Stimulated activated CD8-positive, alpha-beta memory T cell treated with anti-CD3 and anti-CD28 coated beads, Interleukin-12 subunit alpha, Interleukin-12 subunit beta, amount 100 ng/mL, for 1 hour (primary cell): ENCODE measurements around the gene RPP40.
"Not testable (repeated sequence)": the region's sequence is repeated elsewhere in the genome, so short reads cannot be mapped to it uniquely, and the experiment has no call there.

Source experiments
- DNase-seq: peaks from one replicate; pipeline ENCODE4 v3.0.0-alpha.2; 2020; ENCODE audit warnings: low read depth

Gene RPP40, protein sequence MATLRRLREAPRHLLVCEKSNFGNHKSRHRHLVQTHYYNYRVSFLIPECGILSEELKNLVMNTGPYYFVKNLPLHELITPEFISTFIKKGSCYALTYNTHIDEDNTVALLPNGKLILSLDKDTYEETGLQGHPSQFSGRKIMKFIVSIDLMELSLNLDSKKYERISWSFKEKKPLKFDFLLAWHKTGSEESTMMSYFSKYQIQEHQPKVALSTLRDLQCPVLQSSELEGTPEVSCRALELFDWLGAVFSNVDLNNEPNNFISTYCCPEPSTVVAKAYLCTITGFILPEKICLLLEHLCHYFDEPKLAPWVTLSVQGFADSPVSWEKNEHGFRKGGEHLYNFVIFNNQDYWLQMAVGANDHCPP

DNA sequence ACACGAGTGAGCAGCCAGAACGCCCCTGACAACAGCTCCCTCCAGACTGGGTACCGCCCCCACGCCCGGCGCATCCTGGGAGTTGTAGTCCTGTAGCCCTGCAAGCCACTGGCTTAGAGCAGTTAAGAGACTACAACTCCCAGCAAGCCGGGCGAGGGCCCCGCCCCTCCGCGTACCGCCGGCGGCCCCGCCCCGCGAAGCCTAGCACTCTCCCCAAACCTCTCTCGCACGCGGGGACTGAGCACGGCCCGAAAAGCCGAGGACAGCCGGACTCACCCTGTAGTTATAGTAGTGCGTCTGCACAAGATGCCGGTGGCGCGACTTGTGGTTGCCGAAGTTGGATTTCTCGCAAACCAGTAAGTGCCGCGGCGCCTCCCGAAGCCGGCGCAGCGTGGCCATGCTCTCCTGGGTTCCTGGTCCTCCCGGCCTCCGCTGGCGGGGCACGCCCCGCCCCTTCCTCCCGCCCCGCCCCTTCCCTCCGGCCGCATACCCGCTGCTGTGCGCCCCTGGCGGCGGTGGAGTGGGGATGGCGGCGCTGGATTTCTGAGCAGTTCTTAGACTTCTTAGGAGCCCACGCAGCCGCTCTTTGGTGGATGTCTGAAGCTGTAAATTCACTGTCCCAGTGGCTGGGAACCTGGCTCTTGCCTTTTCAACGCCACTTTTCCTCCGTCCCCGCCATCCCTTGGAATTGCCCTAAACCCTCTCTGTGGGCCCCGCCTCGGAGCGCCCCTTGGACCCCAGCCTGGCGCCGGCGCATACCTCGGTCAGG, at the start of gene RPP40:
Gene RPP40 (minus strand): TSS at position 434 of the 769 bp plus-strand sequence. CDS start 35 bp downstream, at position 399.
- peak; percentile 97 for DNase-seq

DNA sequence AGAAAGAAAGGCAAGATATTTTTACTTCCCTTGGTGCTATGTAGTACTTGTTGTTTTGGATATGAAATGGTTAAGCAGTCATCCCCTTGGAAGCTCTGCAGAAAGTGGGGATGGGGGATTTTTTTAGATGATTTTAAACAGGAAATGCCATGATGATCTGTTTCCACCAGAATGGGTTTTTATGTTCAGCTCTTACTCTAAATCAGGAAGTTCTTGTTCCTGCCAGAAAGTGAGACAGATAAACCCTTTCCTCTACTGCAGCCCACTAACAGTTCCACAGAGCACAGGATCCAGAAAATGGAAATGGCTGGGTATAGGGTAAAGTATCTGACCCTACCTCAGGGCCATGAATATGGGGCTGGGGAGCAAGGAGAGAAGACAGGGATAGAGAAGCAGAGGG, 49.2 kb upstream of the RPP40 start:
- DNase-seq = no peak

DNA sequence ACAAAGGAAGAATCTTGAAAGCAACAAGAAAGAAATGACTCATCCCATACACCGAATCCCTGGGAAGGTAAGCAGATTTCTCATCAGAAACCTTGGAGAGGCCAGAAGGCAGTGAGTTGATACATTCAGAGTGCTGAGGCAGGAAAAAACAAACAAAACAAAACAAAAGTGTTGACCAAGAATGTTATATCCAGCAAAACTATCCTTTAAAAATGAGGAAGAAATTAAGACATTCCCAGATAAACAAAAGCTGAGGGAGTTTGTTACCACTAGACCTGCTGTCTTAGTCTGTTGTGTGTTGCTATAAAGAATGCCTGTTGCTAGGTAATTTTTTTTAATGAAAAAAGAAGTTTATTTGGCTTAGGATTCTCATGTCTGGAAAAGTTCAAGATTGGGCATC, 47.6 kb upstream of the RPP40 start:
- DNase-seq = no peak

DNA sequence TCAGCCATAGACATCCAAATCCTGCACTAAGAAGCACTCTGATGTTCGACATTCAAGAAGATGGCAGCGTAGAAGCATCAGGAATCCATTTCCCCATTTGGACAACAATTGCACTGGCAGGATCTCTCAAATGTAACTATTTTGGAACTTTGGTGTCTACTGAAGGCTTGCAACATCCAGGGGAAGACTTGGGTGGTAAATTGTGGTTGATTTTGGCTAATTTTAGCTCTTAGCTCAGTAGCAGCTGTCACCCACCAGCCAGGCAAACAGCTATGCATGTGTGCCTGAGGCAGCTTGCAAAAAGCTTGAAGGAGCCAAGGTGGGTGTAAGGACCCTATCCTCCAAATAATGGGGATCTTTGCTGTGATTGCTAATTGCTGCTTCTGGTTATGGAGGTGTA, 46.2 kb upstream of the RPP40 start:
- DNase-seq = no peak

DNA sequence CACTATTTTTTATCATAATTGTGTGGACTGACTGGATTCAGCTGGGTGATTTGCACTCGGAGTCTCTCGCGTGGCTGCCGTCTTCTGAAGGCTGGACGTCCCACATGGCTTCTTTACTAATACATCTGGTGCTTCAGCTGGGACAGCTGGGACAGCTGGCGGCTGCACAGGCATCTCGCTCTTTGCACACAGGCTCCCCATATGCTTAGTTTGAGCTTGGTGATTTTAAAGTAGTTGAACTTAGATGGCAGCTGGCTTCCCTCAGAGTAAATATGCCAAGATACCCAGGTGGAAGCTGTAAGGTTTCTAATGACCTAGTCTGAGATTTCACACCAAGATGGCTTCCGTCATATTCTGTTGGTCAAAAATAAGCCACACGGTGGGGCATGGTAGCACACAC, 42.6 kb upstream of the RPP40 start:
- no peak for DNase-seq

DNA sequence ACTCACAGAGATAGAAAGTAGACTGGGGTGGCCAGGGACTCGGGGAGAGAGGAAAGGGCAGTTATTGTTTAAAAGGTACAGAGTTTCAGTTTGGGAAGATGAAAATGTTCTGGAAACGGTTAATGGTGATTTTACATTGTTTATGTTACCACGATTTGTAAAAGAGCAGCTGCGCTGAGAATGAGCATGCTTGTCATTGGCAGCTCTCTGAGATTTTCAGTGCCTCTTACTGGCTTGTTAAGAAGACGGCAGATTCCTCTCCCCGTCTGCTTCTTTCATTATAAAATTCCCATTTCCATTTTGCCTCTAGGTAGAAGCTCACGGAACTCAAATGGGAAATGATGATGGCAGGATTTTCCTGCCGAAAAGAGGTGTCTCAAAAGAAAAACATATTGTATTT, 41.6 kb upstream of the RPP40 start:
- DNase-seq = no peak

DNA sequence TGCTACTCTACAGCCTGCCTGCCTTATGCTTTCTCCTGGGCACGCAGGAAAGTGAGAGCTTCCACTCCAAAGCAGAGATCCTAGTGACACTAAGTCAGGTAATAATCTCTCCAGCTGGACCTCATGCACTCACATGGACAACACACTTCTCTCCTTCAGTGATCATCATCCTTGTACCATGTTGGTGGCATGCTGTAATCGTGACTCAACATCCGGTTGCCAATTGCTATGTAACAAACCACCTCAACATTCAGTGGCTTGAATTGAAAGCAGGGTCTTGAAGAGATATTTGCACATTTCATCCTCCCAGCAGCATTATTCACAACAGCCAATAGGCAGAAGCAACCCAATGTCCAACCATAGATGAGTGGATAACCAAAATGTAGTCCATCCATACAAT, 41.0 kb upstream of the RPP40 start:
- DNase-seq = no peak

DNA sequence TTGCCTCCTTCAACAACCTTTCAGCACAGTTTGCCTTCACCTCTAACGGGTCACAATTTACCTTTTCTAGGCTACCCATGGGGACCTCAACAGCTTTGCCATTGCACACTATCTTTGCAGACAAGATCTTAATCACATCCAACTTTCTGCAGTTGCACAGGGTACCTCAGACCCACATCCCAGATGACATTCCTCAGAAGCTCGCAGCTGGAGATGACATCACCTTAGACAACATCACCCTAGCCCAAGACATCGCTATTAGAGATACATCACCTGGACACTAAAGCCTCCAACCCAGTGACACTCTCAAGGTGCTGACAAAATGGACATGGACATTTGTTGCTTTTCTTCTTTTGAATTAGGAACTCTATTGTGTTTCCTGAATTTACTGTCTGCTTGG, 38.6 kb upstream of the RPP40 start:
- no peak for DNase-seq

DNA sequence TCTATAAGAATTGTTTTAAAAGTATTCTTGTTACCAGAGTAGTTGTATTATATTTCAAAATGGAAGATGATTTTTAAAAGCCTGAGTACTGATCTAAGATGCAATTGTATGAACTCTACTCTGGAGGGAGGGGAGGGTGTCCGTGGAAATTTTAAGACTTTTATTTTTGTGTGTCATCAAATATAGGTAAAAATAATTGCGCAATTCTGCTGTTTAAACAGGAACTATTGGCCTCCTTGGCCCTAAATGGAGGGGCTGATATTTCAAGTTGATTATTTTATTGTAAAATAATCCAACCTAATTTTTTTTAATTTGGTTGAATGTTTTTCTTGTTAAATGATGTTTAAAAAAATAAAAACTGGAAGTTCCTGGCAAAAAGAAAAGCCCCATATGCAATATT, 38.1 kb upstream of the RPP40 start:
- DNase-seq = no peak

DNA sequence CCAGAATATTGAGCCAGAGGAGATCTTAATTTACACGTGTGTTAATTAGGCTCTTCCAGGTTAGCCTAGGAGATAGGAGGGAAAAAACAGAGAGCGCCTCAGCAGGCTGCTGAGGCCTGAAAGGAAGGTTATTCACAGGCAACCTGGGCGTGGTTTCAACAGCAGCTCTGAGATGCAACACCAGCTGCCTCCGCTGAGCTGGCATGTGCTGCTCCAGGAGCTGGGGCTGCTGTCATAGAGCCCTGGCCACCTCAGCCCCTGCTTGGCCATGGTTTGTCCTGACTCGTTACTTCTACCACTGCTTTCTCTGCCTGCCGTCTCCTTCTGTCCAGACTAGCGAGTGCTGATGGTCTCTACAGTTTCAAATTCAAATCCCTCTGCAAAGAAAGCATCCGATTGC, 32.4 kb upstream of the RPP40 start:
- DNase-seq = no peak

DNA sequence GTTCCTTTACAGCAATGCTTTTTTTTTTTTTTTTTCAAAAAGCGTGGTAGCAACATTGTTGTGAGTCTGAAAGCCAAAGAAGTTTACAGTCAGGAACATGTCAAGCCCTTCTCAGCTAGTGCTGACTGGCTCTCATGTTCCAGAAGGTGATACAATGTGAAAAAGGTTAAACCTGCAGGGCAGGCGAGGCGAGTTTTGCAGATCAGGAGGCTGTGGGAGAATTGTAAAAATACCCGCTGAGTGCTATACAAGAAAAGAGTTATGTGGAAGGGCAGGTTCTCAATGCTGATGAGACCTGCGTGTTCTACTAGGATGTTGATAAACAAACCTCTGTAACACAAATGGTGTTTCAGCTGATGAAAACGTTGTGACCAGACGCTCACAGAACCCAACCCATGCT, 30.9 kb upstream of the RPP40 start:
- DNase-seq = no peak

DNA sequence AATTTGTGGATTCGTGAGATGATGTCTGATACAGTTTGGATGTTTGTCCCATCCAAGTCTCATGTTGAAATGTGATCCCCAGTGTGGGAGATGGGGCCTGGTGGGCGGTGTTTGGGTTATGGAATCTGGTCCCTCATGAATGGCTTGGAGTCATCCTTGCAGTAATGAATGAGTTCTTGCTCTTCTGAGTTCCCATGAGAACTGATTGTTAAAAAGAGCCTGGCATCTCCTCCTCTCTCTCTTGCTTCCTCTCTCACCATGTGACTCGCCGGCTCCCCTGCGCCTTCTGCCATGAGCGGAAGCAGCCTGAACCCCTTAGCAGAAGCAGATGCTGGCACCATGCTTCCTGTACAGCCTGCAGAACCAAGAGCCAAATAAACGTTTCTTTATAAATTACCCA, 30.5 kb upstream of the RPP40 start:
- no peak for DNase-seq

DNA sequence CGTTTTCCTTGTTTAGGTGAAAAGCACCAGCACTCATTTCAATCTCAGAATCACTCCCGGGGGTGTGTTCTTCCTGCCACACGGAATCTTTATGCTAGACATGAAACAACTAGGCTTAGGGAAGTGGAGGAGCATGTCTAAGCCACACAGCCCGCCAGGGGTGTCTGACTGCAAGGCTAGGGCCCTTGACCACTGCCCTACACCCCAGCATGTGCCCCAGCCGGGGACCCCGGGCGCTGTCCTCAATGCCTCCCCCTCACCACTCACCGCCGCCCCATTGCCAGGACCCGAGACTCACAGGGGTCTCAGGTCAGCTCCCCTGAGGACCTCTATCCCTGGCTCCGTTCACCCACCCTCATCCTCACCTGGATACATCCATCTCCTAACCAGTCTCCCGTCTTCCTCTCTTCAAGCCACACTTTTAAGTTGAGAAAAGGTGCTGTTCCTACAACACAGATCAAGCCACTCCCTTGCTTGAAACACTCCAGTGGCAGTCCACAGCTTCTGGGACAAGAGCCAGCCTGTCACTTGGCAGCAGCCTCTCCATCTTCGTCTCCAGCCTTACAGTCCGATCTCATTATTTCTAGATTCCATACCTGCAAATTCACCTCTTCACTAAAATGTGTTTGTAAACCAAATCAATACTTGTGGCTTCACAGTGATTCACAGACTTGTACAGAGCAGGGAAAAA, 29.5 kb upstream of the RPP40 start:
- DNase-seq = not testable (repeated sequence)

DNA sequence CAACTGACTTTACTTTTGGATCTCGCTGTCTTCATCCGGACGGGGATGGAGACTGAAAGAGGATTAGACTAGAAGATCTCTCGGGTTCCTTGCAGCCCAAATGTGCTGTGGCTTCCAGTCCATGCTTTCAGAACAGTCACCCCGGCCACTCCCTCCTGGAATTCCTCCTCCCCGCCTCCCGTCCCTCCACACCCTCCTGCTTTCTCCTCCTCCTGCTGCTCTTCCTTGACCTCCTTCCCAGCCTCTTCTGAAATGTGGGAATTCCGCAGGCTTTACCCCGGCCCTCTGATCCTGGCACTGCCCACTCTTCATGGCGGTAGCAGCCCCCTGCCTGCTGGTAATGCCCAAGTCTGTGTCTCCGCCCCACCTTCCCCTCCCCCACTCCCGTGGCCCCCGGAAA, 28.9 kb upstream of the RPP40 start:
- DNase-seq = not testable (repeated sequence)

DNA sequence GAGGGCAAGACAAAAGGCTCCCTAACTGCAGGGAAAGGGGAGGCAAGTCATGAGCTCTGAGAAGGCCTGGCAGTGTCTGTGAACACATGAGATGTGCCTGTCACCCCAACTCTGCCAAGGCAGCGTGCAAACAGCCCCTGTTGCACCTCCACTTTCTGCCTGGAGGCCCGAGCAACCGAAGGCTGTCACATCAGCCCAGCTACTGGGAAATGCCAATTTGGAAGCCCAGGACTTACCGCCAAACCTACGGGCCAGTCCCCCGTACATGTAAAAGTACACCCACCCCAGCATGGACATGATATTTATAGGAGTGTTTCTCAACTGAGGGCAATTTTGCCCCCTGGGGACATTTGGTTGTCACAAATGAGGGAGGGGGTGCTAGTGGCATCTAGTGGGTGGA, 27.3 kb upstream of the RPP40 start:
- no peak for DNase-seq

DNA sequence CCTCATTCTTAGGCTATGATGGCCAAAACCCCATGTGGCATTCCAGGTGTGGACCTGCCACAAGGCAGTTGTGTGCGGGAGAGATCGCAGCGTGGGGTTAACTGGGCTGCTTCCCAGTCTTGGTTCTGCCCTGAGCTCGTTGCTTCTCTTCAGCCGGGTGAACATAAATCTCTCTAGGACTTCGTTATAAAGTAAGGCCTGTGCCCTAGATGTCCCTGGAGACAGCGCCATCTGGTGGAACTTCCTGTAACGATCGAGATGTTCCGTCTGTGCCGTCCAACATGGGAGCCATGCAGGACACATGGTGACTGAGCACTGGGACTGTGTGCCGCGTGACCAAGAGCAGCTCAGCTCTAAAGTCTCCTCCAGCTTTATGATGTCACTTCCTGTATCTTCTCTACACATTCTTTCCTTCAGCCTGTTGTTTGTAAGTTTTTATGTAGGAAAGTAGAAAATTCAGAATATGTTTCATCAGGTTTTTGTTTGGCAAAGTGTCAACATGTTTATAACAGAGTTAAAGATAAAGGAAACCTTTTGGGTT, 26.8 kb upstream of the RPP40 start:
- DNase-seq = peak; percentile 52

DNA sequence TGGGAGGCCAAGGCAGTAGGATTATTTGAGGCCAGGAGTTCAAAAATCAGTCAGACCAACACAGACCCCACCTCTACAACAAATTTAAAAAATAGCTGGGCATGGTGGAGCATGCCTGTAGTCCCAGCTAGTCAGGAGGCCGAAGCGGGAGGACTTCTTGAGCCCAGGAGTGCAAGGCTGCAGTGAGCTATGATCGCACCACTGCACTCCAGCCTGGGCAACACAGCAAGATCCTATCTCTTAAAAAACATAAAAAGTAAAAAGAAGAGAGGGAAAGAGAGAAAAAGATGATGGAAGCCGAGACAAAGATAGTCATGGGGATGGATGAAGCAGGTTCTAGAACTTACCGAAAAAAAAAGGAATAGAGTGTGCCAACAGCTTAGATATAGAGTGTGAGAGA, 25.8 kb upstream of the RPP40 start:
- DNase-seq = no peak

DNA sequence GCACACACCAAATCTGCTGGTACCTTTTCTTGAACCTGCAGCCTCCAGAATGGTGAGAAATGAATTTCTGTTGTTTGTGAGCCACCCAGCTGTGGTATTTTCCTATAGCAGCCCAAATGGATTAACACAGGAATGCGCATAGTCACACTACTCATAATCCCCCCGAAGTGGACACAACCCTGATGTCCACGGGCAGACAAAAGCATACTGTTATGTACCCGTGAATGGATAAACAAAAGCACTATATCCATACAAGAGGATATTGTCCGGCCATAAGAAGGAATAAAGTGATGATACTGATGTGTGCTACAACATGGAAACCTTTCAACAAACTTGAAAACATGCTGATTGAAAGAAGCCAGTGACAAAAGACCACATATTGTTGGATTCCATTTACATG, 25.1 kb upstream of the RPP40 start:
- DNase-seq = no peak

DNA sequence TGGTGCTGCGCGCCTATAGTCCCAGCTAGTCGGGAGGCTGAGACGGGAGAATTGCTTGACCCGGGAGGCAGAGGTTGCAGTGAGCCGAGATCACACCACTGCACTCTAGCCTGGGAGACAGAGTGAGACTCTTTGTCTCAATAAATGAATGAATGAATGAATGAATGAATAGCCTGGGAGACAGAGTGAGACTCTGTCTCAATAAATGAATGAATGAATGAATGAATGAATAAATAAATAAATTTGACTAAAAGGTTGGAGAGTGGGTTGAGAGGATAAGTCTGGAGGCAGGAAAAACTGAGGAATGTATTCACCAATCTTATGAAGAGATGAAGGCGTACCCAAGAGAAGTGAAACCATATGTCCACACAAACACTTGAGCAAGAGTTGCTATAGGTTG, 24.5 kb upstream of the RPP40 start:
- DNase-seq = no peak

DNA sequence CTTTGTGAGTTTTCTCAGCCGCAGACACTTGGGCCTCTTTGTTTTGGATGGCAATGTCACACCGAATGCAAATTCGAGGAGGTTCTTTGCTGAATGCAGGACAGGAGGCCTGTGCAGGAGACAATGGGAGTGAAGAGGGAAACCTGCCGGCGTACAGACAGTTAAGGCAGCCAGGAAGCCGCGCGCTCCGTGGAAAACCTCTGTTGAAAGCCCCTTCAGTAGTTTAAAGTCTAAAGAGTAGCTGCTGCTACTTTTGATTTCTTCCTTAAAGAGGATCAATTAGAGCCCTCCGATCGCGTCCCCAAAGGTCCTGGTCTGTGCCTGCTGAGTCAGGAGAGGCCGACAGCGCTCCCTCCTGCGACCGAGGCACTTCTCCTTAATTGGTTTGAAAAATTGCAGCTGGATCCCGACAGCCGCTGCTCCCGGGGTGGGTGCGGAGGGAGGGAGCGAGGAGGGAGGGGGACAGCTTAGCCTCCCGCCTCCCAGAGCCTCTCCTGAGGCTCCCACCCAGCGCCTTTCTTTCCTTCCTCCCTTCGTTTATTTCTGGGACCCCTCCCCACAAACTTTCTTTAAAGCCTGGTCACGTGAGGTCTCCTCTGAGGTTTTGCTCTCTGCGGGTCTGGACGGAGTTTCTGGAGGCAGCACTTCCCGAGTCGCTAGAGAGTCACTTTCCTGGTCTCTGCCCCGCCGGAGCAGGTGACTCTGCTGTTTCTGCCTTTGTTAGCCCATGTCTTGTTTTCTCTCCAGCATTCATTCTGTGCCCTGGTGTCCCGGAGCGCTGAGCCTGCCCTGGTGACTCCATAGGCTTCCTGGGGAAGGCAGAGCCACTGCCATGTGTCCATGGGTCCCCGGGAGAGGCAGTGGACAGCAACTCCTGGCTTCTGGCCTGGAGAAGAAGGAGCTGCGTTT, 22.3 kb upstream of the RPP40 start:
- DNase-seq = no peak

DNA sequence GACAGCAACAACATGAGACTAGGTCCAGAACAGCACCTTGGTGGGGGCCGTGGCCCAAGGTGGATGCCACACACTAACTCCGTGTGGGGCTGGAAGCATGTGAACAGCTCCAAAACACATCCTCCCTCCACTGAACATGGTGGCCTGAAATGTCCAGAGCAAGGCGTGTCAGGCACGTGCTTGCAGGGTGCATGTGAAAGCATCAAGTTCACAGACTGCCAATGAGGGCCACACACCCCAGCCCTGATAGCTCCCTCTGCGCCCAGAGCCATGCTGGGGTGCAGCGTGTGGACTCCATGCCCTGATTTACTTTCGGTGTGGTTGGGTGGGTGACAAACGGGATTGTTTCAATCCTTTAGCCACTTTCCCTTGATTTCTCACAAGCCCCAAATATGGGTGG, 20.1 kb upstream of the RPP40 start:
- DNase-seq = no peak

DNA sequence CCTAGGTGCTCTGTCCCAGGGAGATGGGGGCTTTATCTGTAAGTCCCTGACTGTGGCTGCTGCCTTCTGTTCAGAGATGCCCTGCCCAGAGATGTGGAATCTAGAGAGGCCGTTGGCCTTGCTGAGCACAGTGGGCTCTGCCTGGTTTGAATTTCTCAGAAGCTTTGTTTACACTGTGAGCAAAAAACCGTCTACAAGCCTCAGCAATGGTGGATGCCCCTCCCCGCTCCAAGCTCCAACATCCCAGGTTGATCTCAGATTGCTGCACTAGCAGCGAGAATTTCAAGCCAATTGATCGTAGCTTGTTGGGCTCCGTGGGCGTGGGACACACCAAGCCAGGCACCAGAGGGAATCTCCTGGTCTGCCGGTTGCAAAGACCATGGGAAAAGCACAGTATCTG, 16.3 kb upstream of the RPP40 start:
- DNase-seq = no peak
